Spleen (tissue), 11 donors: ENCODE measurements around the gene KLHDC10. TPM values are rescaled to one million over a fixed set of nuclear protein-coding genes. Genes with fewer than 3 reads are reported as not detected.
"Not testable (repeated sequence)": the region's sequence is repeated elsewhere in the genome, so short reads cannot be mapped to it uniquely, and the experiment has no call there.

ENCODE experiments used
- DNase-seq: peaks from one replicate; pipeline ENCODE4 v3.0.0-alpha.2; 2020
- H3K27ac ChIP-seq, 8 donors: fragments of 200-600 bp; sonication (generic) in 7 of 8; 1 replicate in 4 of 8; 2 replicates in 4 of 8; pipeline versions ENCODE4 v1.5.0 to v1.8.0; 2016 to 2021; ENCODE audit warnings: inconsistent platforms in 4 of 8, mild to moderate bottlenecking in 4 of 8, moderate library complexity in 1 of 8
- H3K27me3 ChIP-seq, 7 donors: fragments of 200-600 bp; sonication (generic) in 6 of 7; replicated peaks in 1 of 7; 1 replicate in 4 of 7; 2 replicates in 3 of 7; pipeline versions ENCODE4 v1.5.0 to v1.8.0; 2016 to 2021; ENCODE audit warnings: inconsistent platforms in 3 of 7, mild to moderate bottlenecking in 1 of 7
- H3K36me3 ChIP-seq, 6 donors: fragments of 200-600 bp; sonication (generic) in 5 of 6; 1 replicate in 4 of 6; 2 replicates in 2 of 6; pipeline versions ENCODE4 v1.5.0 to v1.8.0; 2016 to 2021; ENCODE audit warnings: inconsistent platforms in 2 of 6
- H3K4me1 ChIP-seq, 6 donors: fragments of 200-600 bp; sonication (generic) in 5 of 6; 1 replicate in 3 of 6; 2 replicates in 3 of 6; pipeline versions ENCODE4 v1.5.0 to v1.8.0; 2016 to 2021; ENCODE audit warnings: inconsistent platforms in 3 of 6
- H3K4me3 ChIP-seq, 8 donors: fragments of 200-600 bp; sonication (generic) in 7 of 8; 1 replicate in 4 of 8; 2 replicates in 4 of 8; pipeline versions ENCODE4 v1.5.0 to v1.8.0; 2016 to 2021; ENCODE audit warnings: inconsistent platforms in 4 of 8, mild to moderate bottlenecking in 4 of 8, moderate library complexity in 2 of 8
- H3K9me3 ChIP-seq, 8 donors: fragments of 200-600 bp; sonication (generic) in 7 of 8; 1 replicate in 4 of 8; 2 replicates in 4 of 8; pipeline versions ENCODE4 v1.5.0 to v1.8.0; 2016 to 2021; ENCODE audit warnings: inconsistent platforms in 4 of 8
- CTCF ChIP-seq, 11 experiments: fragments of 200-600 bp in 7 of 11; fragments of 450-650 bp in 4 of 11; sonication (generic) in 4 of 11; IDR thresholded peaks in 8 of 11; conservative IDR thresholded peaks in 3 of 11; 1 replicate in 7 of 11; 2 replicates in 4 of 11; pipeline versions ENCODE4 v1.4.0 to v1.8.0; 2016 to 2021; ENCODE audit warnings: antibody characterized with exemption in 11 of 11, inconsistent platforms in 4 of 11, mild to moderate bottlenecking in 1 of 11
- POLR2A ChIP-seq, 3 donors: fragments of 450-650 bp; IDR thresholded peaks; one replicate each; pipeline ENCODE4 v1.5.1; 2017; ENCODE audit warnings: antibody characterized with exemption in 3 of 3, mild to moderate bottlenecking in 1 of 3
- POLR2AphosphoS5 ChIP-seq, 3 donors: sonication (generic); formaldehyde crosslinking; IDR thresholded peaks; one replicate each; pipeline ENCODE4 v1.5.1; 2017; ENCODE audit warnings: antibody characterized with exemption in 3 of 3
- WGBS, 5 donors: extraction: QIAGEN DNeasy Blood & Tissue Kit in 3 of 5; methylation state at CpG; one replicate each; pipeline versions ENCODE4 v1.1.5 to v1.1.7; 2013 to 2018; 5-methylcytosine and 5-hydroxymethylcytosine counted together
- intact Hi-C: fragments of 100-400 bp; cut with DNase I; formaldehyde crosslinking; loops from one replicate; pipeline ENCODE4 v1.15.0; 2023; ENCODE audit warnings: low total_unique reads
- polyA plus RNA-seq, 3 donors: library from polyadenylated mRNA; stranded (reverse); fragments of 200-250 nt; gene quantifications; one replicate each; pipeline ENCODE4 v1.2.1, GENCODE V29; 2013
- total RNA-seq, 7 donors: library from RNA; depleted of rRNA in 3 of 7; stranded (reverse); fragments of >200 nt in 3 of 7; fragmentation: NEBNext Ultra II Directional in 4 of 7; extraction: Animal tissue kit (Norgen Biotek cat#: 25700) in 4 of 7; gene quantifications; one replicate each; pipeline versions ENCODE4 v1.1.0 to v1.2.1, GENCODE V29; 2016 to 2021
- donor health status: healthy with polysubstance abuse.
- donor health status: DM: no; HTN: no; CAD: no; lungs with moderate emphysema.
- donor health status: DM: no; HTN: no; CAD: no.
- donor health status: Bipolar disorder and iron deficiency.
- donor health status: healthy.
- donor health status: DM: no; HTN: no; CAD: no.
- donor health status: DM: yes; HTN: yes; CAD: no.

KLHDC10 gene
- total and polyA plus RNA-seq, 10 donors: 4.8 to 33.7 (median 21.9) TPM

- peaks cover 0 to 6% (median 0%) of the 10 kb centered on the region in 6 donors for H3K4me1 ChIP-seq
- H3K27ac ChIP-seq: no peak overlapping the region
- no peaks in the 10 kb centered on the region for H3K9me3 ChIP-seq
- no peaks in the 10 kb centered on the region for H3K27me3 ChIP-seq
- no peak for DNase-seq
- no peak overlapping the region for H3K4me3 ChIP-seq
- intact Hi-C loops: no loop called here
- WGBS, 5 donors: 84 to 94% (median 91%) methylated on average over 1 of the region's 1 CpG
- no peak for TF ChIP-seq CTCF (IDR thresholded peaks at IDR 0.05 in 8 of 11, conservative IDR thresholded peaks at IDR 0.05 in 3 of 11)
- no peak for TF ChIP-seq POLR2AphosphoS5 (IDR thresholded peaks at IDR 0.05)
- no peak for TF ChIP-seq POLR2A (IDR thresholded peaks at IDR 0.05)
- H3K36me3 ChIP-seq: no peaks in the 10 kb centered on the region
Measured at GRCh38 chr7:130062246-130062645, 8.1 kb upstream of the KLHDC10 start.

DNA sequence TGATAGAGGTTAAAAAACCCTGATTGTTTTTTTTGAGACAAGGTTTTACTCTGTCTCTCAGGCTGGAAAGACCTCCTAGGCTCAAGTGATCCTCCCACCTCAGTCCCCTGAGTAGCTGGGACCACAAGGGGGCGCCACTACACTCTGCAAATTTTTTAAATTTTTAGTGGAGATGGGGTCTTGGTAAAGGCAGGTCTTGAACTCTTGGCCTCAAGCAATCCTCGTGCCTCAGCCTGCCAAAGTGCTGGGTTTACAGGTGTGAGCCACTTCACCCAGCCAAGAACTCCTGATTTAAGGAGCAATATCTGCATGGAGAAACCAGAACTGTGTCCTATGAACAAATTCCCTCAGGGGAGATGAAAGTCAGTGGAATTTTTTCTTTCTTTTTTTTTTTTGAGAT, 7.3 kb upstream of the KLHDC10 start:
- H3K4me1 ChIP-seq: peaks cover 0 to 6% (median 0%) of the 10 kb centered on the region in 6 donors
- no peaks in the 10 kb centered on the region for H3K36me3 ChIP-seq
- no peak overlapping the region for H3K4me3 ChIP-seq
- 0 to 8% (median 4%) methylated on average over 2 of the region's 2 CpGs for WGBS, 5 donors
- no peaks in the 10 kb centered on the region for H3K9me3 ChIP-seq
- no peaks in the 10 kb centered on the region for H3K27me3 ChIP-seq
- intact Hi-C loops: no loop called here
- TF ChIP-seq CTCF (IDR thresholded peaks at IDR 0.05 in 8 of 11, conservative IDR thresholded peaks at IDR 0.05 in 3 of 11): peak; percentile 6 to 80 (median 55)
- TF ChIP-seq POLR2A (IDR thresholded peaks at IDR 0.05): no peak
- no peak for TF ChIP-seq POLR2AphosphoS5 (IDR thresholded peaks at IDR 0.05)
- peak; percentile 86 for DNase-seq
- no peak overlapping the region for H3K27ac ChIP-seq

DNA sequence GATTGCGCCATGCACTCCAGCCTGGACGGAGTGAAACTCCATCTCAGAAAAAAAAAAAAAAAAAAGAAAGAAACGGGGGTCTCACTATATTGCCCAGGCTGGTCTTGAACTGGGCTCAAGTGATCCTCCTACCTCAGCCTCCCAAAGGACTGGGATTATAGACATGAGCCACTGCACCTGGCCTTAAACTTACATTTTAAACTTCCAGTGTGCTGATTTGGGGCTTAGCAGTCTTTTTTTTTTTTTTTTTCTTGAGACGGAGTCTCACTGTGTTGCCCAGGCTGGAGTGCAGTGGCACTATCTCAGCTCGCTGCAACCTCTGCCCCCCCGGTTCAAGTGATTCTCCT, 5.8 kb upstream of the KLHDC10 start:
- H3K36me3 ChIP-seq, H3K4me3 ChIP-seq, DNase-seq, H3K27me3 ChIP-seq, intact Hi-C loops, H3K27ac ChIP-seq, H3K9me3 ChIP-seq: not testable (repeated sequence)
- peaks cover 0 to 11% (median 2%) of the 10 kb centered on the region in 6 donors for H3K4me1 ChIP-seq
- WGBS, 5 donors: 78 to 95% (median 83%) methylated on average over 6 of the region's 6 CpGs

DNA sequence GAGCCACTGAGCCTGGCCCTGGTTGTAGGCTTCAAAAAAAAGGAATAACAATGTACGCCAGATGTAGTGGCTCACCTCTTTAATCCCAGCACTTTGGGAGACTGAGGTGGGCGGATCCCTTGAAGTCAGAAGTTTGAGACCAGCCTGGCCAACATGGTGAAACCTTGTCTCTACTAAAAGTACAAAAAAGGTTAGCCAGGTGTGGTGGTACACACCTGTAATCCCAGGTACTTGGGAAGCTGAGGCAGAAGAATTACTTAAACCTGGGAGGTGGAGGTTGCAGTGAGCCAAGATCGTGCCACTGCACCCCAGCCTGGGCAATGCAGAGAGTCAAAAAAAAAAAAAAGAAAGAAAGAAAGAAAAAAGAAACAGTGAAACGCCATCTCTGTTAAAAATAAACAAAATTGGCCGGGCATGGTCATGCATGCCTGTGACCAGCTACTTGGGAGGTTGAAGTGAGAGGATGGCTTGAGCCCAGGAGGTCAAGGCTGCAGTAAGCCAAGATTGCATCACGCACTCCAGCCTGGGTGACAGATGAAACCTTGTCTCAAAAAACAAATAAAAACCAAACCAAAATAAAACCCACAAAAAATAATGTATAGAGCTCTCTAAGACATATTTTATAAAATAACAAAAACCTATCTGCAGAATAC, 4.7 kb upstream of the KLHDC10 start:
- Histone ChIP-seq H3K36me3 (no peaks in the 10 kb centered on the region), H3K4me1 (peaks cover 0 to 13% (median 6%) of the 10 kb centered on the region in 6 donors), H3K9me3 (no peaks in the 10 kb centered on the region), H3K27me3 (no peaks in the 10 kb centered on the region), H3K27ac (no peak overlapping the region), H3K4me3 (no peak overlapping the region)
- DNase-seq: no peak
- TF ChIP-seq CTCF (IDR thresholded peaks at IDR 0.05 in 8 of 11, conservative IDR thresholded peaks at IDR 0.05 in 3 of 11) (no peak), POLR2AphosphoS5 (IDR thresholded peaks at IDR 0.05) (no peak), POLR2A (IDR thresholded peaks at IDR 0.05) (no peak)
- intact Hi-C loops: no loop called here
- WGBS, 5 donors: 67 to 91% (median 81%) methylated on average over 6 of the region's 6 CpGs
